GM21360 (cell line): ENCODE results near the gene KIRREL3.
"Not testable (repeated sequence)": the region's sequence is repeated elsewhere in the genome, so short reads cannot be mapped to it uniquely, and the experiment has no call there.

Source experiments
- ATAC-seq: cut with Tn5 transposase; IDR thresholded peaks from one replicate; pipeline ENCODE4 v1.9.1; 2021; ENCODE audit warnings: mild to moderate bottlenecking, moderate library complexity; ENCODE audit not compliant: unreplicated experiment

The KIRREL3 gene

DNA sequence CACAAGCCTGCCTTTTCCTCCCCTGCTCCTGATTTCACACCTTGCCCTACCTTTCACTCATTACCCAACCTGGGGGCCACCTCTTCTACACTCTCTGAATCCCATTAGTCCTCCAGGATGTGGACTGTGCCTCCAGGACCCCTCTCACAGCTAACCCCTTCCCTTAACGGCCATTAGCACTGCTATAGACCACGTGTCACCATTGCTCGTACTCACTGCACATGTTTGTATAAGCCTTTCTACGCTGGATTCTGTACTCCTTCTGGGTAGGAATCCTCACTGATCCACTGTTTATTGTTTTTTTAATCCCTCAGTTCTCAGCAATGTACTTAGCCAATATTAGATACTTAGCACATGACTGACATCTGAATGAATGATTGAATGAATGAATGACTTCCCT, 40.9 kb downstream of the KIRREL3 start:
- no peak for ATAC-seq

DNA sequence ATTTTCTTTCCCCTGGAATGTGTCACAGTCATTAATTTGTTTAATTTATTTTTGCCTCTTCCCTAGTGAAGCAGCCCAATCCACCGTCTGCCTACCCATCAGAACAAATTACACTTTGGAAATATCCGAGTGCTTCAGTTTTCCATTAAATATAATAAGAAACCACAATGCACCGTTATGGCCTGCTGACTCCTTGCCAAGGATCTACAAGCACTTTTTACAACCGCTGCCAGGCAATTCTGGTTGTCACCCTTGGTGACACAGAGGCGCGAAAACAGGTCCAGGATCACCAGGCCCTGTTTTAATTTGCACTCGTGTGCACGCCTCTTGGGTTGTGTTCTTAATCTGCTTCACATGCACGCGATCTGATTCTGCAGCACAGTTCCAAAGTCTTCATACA, 43.9 kb downstream of the KIRREL3 start:
- ATAC-seq: no peak

DNA sequence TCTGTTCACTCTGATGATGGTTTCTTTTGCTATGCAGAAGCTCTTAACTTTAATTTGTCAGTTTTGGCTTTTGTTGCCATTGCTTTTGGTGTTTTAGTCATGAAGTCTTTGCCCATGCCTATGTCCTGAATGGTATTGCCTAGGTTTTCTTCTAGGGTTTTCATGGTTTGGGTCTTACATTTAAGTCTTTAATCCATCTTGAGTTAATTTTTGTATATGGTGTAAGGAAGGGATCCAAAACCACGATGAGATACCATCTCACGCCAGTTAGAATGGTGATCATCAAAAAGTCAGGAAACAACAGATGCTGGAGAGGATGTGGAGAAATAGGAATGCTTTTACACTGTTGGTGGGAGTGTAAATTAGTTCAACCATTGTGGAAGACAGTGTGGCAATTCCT, 48.0 kb downstream of the KIRREL3 start:
- not testable (repeated sequence) for ATAC-seq

DNA sequence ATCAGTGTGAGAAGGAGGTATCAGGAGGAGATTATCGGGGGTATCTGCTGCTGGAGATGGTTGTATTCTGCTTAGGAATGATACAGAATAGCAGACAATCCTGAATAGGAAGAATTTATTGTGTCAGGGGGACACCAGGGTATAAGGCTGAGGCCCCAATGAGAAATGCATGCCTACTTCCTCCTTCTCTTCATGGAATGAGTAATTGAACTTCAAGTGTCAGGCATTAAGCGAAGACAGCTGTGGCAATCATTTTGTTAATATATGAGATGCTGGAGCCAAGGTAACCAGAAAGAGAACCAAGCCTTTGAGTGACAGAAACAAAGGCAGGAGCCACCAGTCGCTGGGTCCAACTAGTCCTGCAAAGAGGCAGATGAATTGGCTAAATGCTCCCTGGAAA, 49.1 kb downstream of the KIRREL3 start:
- ATAC-seq: no peak

DNA sequence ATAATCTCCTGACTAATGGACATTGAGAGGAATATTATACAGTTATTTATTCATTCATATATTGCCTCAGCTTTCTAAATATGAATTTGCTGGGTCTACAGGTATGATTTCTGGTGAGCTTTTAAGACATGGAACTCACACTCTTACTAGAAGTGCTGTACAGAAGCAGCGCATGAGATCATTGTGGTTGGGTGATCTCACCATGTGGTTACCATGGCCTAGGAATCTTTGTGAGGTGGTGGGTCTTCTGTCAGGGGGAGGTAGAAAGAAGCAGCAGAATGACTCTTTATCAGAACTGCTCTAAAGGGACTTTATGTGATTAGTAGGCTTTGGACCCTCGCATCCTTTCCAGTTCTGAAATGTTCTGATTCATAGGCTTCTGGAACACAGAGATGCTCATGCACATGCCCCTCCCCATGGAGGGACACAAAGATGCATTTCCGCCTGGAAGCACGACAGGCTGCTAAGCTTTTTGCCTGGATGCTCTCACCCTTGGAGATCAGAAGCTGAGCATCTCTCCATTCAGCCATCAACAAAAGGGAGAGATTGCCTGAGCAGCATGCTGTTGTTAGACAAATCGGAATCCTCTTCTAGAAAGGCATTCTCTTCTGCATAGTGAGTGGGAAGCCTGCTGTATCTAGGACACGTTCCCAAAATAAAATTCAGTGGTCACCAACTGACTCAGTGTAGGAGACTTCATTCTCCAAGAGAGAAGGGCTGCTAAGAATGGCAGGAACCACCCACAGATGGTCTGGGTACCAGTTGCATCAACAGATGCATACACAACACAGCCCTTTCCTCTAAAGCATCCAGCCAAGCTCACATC, 51.3 kb downstream of the KIRREL3 start:
- no peak for ATAC-seq

DNA sequence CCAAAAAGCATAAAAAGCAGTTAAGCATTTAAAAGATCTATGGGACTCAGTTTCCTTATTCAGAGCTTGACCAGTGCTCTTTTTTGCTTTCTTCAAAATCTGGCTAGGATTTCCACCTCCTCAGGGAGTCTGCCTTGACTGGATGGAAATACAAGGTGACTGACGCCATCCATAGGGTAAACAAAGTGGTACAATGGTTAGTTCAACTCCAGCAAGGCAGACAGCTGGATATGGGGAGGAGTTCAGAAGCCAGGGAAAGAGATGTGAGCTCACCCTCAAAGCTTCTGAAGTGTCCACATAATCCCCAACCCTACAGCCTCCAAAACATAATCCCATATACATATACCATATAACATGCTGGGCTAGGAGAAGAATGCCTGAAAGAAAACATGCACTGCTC, 52.0 kb downstream of the KIRREL3 start:
- no peak for ATAC-seq

DNA sequence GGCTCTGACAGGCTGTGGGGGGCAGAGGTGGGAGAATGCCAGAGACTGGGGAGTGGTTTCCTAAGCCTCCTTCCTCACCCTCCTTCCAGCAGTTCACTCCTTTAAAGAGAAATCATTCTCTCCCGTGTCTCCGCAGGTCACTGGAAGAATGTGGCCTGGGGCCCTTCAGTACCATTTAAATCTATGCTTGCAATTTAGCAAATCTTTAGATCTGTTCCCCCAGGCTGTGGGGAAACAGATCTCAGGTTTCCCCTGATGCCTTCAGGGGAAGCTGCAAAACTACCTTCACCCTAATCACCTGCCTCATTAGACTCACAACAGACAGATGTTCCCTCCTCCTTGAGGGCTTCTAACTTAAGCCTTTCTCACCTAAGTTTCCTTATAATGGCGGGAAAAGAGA, 55.3 kb downstream of the KIRREL3 start:
- no peak for ATAC-seq

DNA sequence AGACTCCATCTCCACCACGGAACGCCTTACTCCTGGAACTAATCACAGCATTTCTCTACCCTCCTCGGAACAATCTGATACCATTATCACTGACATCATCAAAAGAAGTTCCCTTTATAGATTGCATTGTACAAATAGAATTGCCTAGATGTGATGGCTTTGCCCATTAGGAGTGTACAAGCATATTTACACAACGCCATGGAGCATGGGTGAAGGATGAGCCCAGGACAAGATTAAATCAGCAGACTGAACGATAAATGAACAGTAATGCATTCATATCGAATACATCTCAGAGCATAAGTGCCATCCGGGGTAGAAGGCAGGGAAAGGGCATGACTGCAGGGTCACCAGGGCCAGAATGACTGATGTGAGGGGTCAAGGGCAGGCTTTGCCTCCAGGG, 57.3 kb downstream of the KIRREL3 start:
- no peak for ATAC-seq

DNA sequence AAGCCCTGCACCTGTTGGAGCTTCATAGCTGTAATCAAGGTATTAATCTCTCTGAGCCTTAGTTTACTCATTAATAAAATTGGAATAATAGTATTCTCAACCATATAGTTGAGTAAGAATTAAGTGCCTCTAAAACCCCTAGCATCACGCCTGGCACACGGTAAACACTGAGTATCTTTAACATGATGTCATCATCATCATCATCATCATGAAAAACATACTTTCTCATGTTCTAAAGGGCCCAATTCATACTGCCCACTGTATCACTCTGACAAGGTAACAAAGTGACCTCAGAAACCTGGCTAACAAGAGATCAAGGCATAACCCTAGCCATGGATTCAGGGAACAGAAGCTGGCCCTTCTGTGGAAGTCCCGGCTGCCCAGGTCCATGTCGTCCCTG, 58.4 kb downstream of the KIRREL3 start:
- ATAC-seq: no peak

DNA sequence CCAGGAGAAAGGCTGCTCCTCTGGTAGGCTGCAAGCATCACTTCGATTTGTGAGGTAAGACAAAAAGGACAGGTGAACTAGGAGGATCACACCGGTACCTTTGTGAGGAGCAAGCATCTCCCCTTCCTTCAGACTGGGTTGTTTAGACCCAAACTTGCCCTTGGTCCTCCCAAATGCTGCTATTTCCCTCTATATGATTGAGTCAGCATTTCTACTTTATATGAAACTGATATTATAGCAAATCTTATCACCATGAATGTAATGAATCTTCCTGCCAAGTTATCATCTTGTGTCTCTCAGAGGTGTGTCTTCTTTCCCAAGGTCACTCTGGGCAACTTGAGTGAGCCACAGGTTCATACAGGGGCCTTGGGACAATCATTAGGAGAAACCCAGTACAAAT, 61.0 kb downstream of the KIRREL3 start:
- ATAC-seq: no peak

DNA sequence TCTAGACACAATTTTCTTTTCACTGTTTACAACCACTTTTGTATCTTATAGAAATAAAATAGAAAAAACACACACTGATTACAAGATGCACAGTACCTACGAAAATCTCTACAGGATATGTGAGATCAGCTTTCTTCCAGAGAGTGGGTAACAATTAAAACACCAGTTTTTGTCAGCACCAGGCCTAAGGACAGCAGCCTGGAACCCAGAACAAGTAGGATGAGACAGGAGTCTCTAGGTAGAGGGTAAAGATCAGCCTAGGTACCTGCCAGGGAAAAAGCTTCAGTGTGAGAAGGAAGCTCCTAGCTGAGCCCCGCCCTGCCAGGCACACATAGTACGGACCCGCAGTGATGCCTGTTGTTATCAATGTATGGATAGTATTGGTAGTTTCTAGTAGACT, 61.9 kb downstream of the KIRREL3 start:
- ATAC-seq: no peak

DNA sequence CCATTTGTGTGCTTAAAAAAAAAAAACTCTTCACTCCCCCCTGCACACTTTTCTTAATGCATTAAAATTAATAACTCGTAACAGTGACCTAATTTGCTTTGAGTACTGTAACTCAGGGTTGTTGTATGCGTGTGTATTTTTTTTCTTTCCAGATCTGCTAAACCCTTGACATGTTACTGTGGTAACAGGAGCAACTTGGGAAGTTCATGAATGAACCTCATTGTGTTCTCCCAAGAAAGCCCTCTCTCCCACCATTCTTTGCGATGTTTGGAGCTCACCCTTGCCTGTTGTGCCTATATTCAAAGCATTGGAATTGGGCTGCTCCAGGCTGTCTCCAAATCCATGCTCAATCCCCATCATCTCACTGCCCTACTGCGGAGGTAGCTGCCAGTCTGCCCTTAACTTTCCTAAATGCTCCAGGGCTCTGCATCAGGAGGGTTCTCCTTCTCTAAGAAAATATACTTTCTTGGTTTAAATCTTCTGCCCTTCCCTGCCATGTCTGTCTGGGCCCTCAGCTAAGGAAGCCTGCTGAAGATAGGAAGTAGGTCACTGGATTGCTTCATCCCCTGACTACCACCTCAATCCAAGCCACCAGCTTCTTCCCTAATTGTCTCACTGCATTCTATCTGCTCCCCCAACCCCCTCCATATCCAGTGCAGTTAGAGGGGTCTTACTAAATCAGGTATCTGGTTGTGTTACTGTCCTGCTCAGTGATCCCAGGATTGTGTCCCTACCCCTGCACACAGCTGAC, 70.3 kb downstream of the KIRREL3 start:
- ATAC-seq: no peak

DNA sequence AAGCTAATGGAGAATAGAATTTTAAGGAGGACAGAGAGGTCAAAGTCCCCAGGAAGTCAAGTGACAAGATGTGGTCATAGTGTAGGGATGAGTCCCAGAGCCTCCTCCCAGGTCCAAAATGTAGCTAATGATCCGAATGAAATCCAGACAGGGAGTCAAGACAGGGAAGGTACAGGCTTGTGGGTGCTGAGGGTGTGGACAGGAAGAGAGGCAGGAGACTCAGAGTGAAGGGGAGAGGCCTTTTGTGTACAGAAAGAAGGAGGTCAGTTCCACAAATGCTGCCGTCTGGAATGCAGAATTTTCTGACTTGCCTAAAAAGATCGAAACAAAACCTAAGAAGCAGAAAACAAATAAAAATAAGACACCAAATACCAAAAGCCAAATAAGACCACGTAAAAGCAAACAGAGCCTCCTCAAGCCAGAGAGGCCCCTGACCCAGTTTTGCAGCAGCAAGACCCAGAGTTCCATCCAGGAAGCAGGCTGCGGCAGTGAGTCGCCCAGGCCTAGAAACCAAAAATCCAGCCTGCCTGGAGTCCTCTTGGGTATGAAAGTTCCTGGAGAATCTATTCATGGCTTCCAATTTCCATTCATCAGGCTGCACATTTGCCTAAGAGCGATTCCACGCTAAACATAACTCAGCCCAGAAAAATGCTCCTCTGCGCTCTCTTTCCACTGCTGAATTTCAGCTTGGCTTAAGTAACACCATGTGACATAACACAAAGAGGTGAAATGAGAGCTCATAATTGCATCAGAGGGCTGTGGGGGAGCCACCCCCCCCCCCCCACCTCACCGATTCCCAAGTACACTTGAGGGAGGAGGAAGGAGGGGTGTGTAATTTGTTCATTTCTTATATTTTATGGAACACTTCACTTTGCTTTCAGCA, 71.2 kb downstream of the KIRREL3 start:
- ATAC-seq: no peak

DNA sequence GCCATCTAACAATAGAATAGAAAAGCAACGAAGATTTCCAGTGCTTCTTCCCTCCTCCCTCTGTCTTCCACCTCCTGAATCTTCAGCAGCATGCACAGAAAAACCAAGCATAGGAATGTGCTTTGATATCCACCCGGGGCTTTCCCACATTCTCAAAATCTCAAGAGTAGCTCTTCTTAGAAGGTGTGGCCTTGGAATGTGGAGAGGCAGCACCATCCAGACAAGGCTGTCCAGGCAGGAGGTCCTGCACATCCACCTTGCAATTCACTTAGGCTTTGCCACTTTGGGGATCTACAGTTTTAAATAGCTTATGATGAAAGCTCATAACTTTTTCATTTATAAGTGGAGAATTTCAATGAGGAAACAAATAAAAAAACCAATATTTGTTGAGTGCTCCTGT, 72.9 kb downstream of the KIRREL3 start:
- no peak for ATAC-seq

DNA sequence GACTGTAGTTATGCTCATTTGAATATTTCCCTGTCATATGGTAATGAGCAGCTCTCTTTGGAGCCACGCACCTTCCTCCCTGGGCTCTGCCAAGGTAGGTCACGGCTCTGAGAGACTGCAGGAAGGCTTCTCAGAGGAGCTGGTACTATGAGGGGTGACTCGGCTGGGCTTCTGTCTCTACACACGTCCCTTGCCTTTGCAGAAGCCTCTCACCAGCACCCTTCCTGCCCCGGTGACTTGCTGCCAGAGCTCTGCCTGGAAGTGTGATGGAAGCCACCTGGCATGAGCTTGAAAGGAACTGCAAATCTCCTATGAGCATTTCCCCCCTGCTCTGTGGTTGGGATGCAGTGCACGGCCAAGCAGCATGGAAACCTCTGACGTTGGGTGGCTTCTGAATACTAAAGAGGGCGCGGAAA, 74.2 kb downstream of the KIRREL3 start:
- ATAC-seq: no peak

DNA sequence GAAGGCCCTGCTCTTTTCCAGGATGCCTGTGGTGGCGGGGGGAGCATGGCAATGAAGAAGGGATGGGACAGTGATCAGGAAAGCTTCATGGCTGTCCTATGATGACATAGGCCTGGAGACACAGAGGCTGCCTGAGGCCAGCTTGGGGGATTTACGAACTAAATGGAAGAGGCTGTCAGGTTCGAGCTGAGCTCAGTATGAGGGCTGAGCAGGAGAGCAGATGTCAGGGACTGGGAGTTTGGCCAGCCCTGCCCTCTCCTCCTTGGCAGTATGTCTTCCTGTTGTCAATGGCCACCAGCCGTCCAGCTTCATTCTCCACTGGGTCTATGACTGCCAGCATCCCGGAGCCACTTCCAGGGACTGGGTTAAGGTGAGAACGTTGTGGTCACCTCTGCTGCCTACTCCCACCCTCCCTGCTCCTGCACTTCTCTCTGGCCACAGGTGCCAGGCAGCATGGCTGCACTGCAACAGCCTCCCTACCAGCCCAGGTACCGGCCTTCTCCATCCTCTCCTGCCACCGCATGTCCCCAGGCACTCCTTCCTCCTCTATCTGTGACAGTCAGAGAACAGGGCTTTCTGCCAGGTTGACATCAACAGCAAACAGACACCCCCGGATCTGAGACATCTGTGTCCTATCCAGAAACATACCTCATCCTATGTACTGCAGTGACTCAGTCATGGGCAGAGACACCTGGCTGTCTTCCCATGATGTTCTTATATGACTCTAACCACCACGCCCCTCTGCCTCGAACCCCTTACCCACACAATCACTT, 75.1 kb downstream of the KIRREL3 start:
- no peak for ATAC-seq

DNA sequence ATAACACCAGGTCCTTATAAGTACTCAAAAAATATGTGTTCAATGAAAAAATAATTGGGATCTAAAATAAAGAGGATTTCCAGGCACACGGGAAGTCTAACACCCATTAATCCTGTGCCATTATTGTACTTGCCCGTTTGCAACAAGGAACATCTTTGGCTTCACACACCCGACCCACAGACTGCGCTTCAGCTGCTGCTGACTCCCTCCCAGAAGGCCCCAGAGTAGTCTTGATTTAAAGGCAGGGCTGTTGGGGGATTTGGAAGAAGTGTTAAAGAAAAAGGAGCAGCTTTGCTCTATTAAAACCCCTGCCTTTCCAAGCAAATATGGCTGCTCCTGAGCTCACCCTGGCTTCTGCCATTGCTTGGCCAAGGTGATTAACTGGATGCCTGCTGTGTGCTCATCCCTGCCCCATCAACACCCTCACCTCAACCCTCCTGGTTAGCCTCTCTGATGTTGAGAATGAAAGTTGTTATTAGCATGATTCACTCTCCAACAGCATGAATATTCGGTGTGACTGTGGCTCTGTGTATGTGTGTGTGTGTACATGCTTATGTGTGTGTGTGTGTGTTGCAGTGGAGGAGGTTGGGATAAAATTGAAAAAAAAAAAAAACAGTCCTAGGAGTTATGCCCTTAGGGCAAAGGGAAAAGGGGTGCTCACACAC, 76.1 kb downstream of the KIRREL3 start:
- ATAC-seq: no peak

DNA sequence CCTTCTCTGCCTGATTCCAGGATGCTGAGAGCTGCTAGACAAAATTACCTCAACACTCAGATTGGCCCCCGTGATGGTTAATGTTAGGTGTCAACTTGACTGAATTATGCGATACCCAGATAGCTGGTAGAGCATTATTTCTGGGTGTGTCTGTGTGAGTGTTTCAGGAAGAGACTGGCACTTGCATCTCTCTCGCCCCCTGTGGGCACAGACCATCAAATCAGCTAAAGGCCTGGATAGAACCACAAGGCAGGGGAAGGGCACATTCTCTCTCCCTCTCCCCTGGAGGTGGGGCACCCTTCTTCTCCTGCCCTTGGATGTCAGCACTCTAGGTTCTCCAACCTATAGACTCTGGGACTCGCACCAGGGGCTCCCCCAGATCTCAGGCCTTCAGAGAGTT, 79.7 kb downstream of the KIRREL3 start:
- no peak for ATAC-seq

DNA sequence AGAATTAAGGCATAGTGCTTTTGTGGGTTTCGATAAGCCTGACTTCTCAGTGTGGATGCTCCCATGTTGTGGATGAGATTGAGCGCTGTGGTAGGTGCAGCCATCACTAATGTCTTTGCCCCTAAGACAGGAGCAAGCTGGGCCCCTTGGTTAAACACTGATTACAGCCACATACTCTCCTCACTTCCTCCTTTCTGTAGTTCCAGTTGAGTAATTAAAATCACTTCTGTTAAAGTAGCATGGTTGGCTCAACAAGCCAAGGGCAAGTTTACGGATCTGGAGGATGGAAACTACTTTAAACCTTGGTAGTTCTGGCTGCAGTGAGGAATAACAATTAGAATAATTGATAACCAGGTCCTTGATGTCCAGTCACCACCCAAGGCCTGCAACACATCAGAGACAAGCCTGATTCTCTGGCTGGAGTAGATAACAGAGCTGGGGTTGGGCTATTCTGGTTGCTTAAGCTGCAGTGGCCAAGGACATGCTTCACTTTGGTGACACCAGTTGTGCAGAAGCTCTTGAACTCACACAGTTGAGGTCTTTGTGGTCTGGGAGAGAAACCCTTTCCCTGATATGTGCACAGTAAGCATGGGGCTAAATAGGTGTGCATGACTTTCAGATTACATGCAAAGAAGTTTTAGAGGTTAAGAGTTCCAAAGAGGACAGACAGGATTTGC, 81.3 kb downstream of the KIRREL3 start:
- ATAC-seq: peak; percentile 52

DNA sequence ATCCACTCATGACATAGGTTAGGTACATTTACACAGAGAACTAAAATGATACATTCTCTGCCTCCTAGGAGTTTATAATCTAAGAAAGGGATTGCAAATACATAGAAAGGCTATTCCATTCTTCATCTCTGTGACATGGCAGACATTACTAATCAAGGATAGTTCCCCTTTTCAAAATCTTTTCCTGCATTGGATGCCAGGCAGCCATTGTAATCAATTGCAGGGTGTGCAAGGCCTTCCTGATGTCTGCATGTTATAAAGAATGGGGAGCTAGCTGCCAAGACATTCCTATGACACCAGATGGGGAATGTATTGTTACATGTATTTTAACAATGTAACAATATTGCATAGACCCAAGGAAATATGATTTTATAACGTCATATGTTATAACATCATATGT, 82.0 kb downstream of the KIRREL3 start:
- no peak for ATAC-seq
